Peyer's patch (tissue), 4 donors: Measurements from ENCODE around the gene PLEKHH3.

Experiments
- CTCF ChIP-seq, 6 experiments: fragments of 450-650 bp in 4 of 6; fragments of 200-600 bp in 2 of 6; sonication (generic) in 1 of 6; IDR thresholded peaks; one replicate each; pipeline ENCODE4 v1.5.1; 2017 to 2019; ENCODE audit warnings: antibody characterized with exemption in 6 of 6, mild to moderate bottlenecking in 3 of 6, moderate library complexity in 1 of 6
- POLR2A ChIP-seq, 2 donors: fragments of 450-650 bp; IDR thresholded peaks; one replicate each; pipeline ENCODE4 v1.5.1; 2017; ENCODE audit warnings: antibody characterized with exemption in 2 of 2, mild to moderate bottlenecking in 2 of 2, moderate library complexity in 2 of 2

GRCh38 chr17:42681976-42682721, 5.4 kb upstream of the PLEKHH3 start, which contains the start of gene CNTNAP1:
- TF ChIP-seq POLR2A (IDR thresholded peaks at IDR 0.05) (no peak), CTCF (IDR thresholded peaks at IDR 0.05) (no peak)
